HG03354 (cell line): ENCODE results near the gene SHC1.

ENCODE experiments used
- ATAC-seq: cut with Tn5 transposase; IDR thresholded peaks from one replicate; pipeline ENCODE4 v1.9.1; 2021; ENCODE audit warnings: mild to moderate bottlenecking; ENCODE audit not compliant: unreplicated experiment, poor library complexity, severe bottlenecking

The SHC1 gene

GRCh38 chr1:154943649-154944400 lies 26.7 kb downstream of the SHC1 start:
- no peak for ATAC-seq

- no peak for ATAC-seq
Observed at GRCh38 chr1:154941333-154942013, 29.1 kb downstream of the SHC1 start.

- no peak for ATAC-seq
Observed at GRCh38 chr1:154940651-154941194, 29.8 kb downstream of the SHC1 start.

- no peak for ATAC-seq
Observed at GRCh38 chr1:154940213-154940560, 30.4 kb downstream of the SHC1 start.

- no peak for ATAC-seq
Observed at GRCh38 chr1:154938604-154939399, 31.7 kb downstream of the SHC1 start.

- ATAC-seq, result no peak
Observed at GRCh38 chr1:154937988-154938386, 32.6 kb downstream of the SHC1 start.

- ATAC-seq, result peak; percentile 62
Observed at GRCh38 chr1:154937085-154937987, 33.2 kb downstream of the SHC1 start.

GRCh38 chr1:154936555-154937084 lies 33.9 kb downstream of the SHC1 start, which contains the start of gene PMVK:
PMVK (minus strand) TSS chr1:154936719; CDS start chr1:154936685, 34 bp downstream.
- peak; percentile 75 for ATAC-seq

- ATAC-seq, result no peak
Observed at GRCh38 chr1:154935749-154936554, 34.6 kb downstream of the SHC1 start.

- no peak for ATAC-seq
Observed at GRCh38 chr1:154934358-154934948, 36.1 kb downstream of the SHC1 start.

GRCh38 chr1:154931940-154932487 lies 38.5 kb downstream of the SHC1 start:
- ATAC-seq, result no peak

GRCh38 chr1:154926201-154926600 lies 44.3 kb downstream of the SHC1 start:
- no peak for ATAC-seq

GRCh38 chr1:154925335-154926170 lies 45.0 kb downstream of the SHC1 start:
- ATAC-seq, result no peak

- ATAC-seq, result no peak
Observed at GRCh38 chr1:154923695-154924094, 46.9 kb downstream of the SHC1 start.

- ATAC-seq, result no peak
Observed at GRCh38 chr1:154913273-154913672, 57.3 kb downstream of the SHC1 start.

- ATAC-seq, result no peak
Observed at GRCh38 chr1:154912755-154913154, 57.8 kb downstream of the SHC1 start.
